Stimulated activated naive CD4-positive, alpha-beta T cell treated with Interleukin-2 at 50 U/mL for 16 hours (primary cell): ENCODE results near the gene ASPG.

ENCODE experiments used
- DNase-seq: peaks from one replicate; lab custom pipeline; 2025; lab: John Stamatoyannopoulos, UW

ASPG gene

GRCh38 chr14:104136472-104137296 is 51.2 kb downstream of the ASPG start:
- DNase-seq: no peak

- DNase-seq: peak; percentile 49
Measured at GRCh38 chr14:104137297-104138097, 52.0 kb downstream of the ASPG start.

- DNase-seq: no peak
Measured at GRCh38 chr14:104138098-104138717, 52.7 kb downstream of the ASPG start, which contains the start of gene KIF26A. KIF26A (plus strand) TSS chr14:104138587; CDS start chr14:104138723, 136 bp downstream.

- DNase-seq: no peak
Measured at GRCh38 chr14:104138718-104139459, 53.4 kb downstream of the ASPG start.

- DNase-seq: no peak
Measured at GRCh38 chr14:104139460-104140212, 54.1 kb downstream of the ASPG start.

GRCh38 chr14:104140213-104140462 is 54.6 kb downstream of the ASPG start:
- no peak for DNase-seq

- no peak for DNase-seq
Measured at GRCh38 chr14:104140463-104141331, 55.2 kb downstream of the ASPG start.

GRCh38 chr14:104141621-104142091 is 56.2 kb downstream of the ASPG start:
- DNase-seq: no peak

GRCh38 chr14:104142136-104142945 is 56.8 kb downstream of the ASPG start:
- no peak for DNase-seq

- no peak for DNase-seq
Measured at GRCh38 chr14:104142946-104143470, 57.5 kb downstream of the ASPG start.

GRCh38 chr14:104143521-104144452 is 58.3 kb downstream of the ASPG start:
- no peak for DNase-seq

GRCh38 chr14:104144453-104144790 is 58.9 kb downstream of the ASPG start:
- no peak for DNase-seq

- no peak for DNase-seq
Measured at GRCh38 chr14:104144911-104145825, 59.7 kb downstream of the ASPG start.

- DNase-seq: no peak
Measured at GRCh38 chr14:104145826-104146601, 60.5 kb downstream of the ASPG start.

GRCh38 chr14:104146651-104147345 is 61.3 kb downstream of the ASPG start:
- DNase-seq: no peak
